HepG2 (cell line): ENCODE measurements around the gene MAN1B1. TPM values are rescaled to one million over a fixed set of nuclear protein-coding genes. Genes with fewer than 3 reads are reported as not detected.

Experiments
- BCL6 ChIP-seq: IDR thresholded peaks from 2 replicates; pipeline ENCODE4 v1.6.1; 2016; ENCODE audit warnings: missing genetic modification reagents, missing compliant biosample characterization
- CREM ChIP-seq, 2 experiments: sonication (generic) in 1 of 2; formaldehyde crosslinking in 1 of 2; IDR thresholded peaks; 2 replicates each; pipeline versions ENCODE4 v1.4.0 to v1.6.1; 2016 to 2020; ENCODE audit warnings: antibody characterized with exemption in 1 of 2, mild to moderate bottlenecking in 1 of 2, missing genetic modification reagents in 1 of 2
- DPF2 ChIP-seq: sonication (generic); formaldehyde crosslinking; IDR thresholded peaks from 2 replicates; pipeline ENCODE4 v1.4.0; 2020; ENCODE audit warnings: mild to moderate bottlenecking, low read depth, missing genetic modification reagents, borderline replicate concordance
- ETS1 ChIP-seq: sonication (generic); formaldehyde crosslinking; IDR thresholded peaks from 2 replicates; pipeline ENCODE4 v1.4.0; 2020; ENCODE audit warnings: missing genetic modification reagents
- HMGXB4 ChIP-seq, 2 experiments: sonication (generic) in 1 of 2; formaldehyde crosslinking in 1 of 2; IDR thresholded peaks; 2 replicates each; pipeline versions ENCODE4 v1.4.0 to v1.6.1; 2018 to 2020; ENCODE audit warnings: missing genetic modification reagents in 2 of 2, borderline replicate concordance in 1 of 2, low read depth in 1 of 2, mild to moderate bottlenecking in 1 of 2, missing biosample characterization in 1 of 2
- NR0B2 ChIP-seq: sonication (generic); formaldehyde crosslinking; IDR thresholded peaks from 2 replicates; pipeline ENCODE4 v1.4.0; 2020; ENCODE audit warnings: mild to moderate bottlenecking, missing genetic modification reagents
- PAXIP1 ChIP-seq: sonication (generic); formaldehyde crosslinking; conservative IDR thresholded peaks from 2 replicates; pipeline ENCODE4 v1.4.0; 2020; ENCODE audit warnings: mild to moderate bottlenecking, missing genetic modification reagents, moderate library complexity
- TP53 ChIP-seq: sonication (generic); formaldehyde crosslinking; conservative IDR thresholded peaks from 2 replicates; pipeline ENCODE4 v1.4.0; 2020; ENCODE audit warnings: missing genetic modification reagents
- ZBTB34 ChIP-seq: sonication (generic); formaldehyde crosslinking; IDR thresholded peaks from 2 replicates; pipeline ENCODE4 v1.8.0; 2022; ENCODE audit warnings: mild to moderate bottlenecking, missing genetic modification reagents
- ZNF235 ChIP-seq: sonication (generic); formaldehyde crosslinking; IDR thresholded peaks from 2 replicates; pipeline ENCODE4 v1.8.1; 2023; ENCODE audit warnings: mild to moderate bottlenecking, missing genetic modification reagents, borderline replicate concordance
- ZNF512 ChIP-seq: sonication (generic); formaldehyde crosslinking; IDR thresholded peaks from 2 replicates; pipeline ENCODE4 v1.4.0; 2020; ENCODE audit warnings: mild to moderate bottlenecking, missing genetic modification reagents
- polyA plus RNA-seq, 8 experiments: library from polyadenylated mRNA; depleted of rRNA in 3 of 8; stranded (reverse) in 7 of 8; unstranded in 1 of 8; fragments of >200 nt; fragmentation: Illumina TruSeq in 4 of 8; extraction: Trizol in 4 of 8; gene quantifications; 2 replicates each; pipeline versions ENCODE4 v1.2.1 to v1.2.3, GENCODE V29; 2011 to 2016; ENCODE audit warnings: low read depth in 4 of 8, missing spikeins in 1 of 8, mixed read lengths in 1 of 8; ENCODE audit not compliant: insufficient read depth in 1 of 8
- total RNA-seq, 5 experiments: library from RNA; depleted of rRNA; stranded (reverse); fragments of >200 nt; fragmentation: Illumina TruSeq; extraction: Trizol; gene quantifications; 2 replicates each; pipeline ENCODE4 v1.2.3, GENCODE V29; 2016; ENCODE audit warnings: low read depth in 1 of 5

MAN1B1 gene
- total and polyA plus RNA-seq, 2 of the 13 experiments (the other 11 are each of a cell fraction or from before 2014, with no cell fraction given) = 48.9 to 59.5 TPM

- no peak for TF ChIP-seq ETS1 (CRISPR knock-in tag)
- TF ChIP-seq ZBTB34 (CRISPR knock-in tag) = no peak
- no peak for TF ChIP-seq BCL6
- TF ChIP-seq HMGXB4 (CRISPR knock-in tag; IDR thresholded peaks at IDR 0.05; ENCODE audit: borderline replicate concordance in 1 of 2, low read depth in 1 of 2) = peak; percentile 34 to 41; a peak in 3 of 4 replicates
- no peak for TF ChIP-seq ZNF512
- TF ChIP-seq NR0B2 (CRISPR knock-in tag) = no peak
- TF ChIP-seq ZNF235 (CRISPR knock-in tag) = no peak; the same call in 1 of the 2 replicates
- no peak for TF ChIP-seq DPF2 (CRISPR knock-in tag)
- no peak for TF ChIP-seq CREM (IDR thresholded peaks at IDR 0.05)
- TF ChIP-seq CREM (CRISPR knock-in tag; IDR thresholded peaks at IDR 0.05) = no peak
- TF ChIP-seq PAXIP1 (CRISPR knock-in tag) = no peak
- TF ChIP-seq TP53 (CRISPR knock-in tag) = no peak
Observed at GRCh38 chr9:137053944-137054931, 32.5 kb upstream of the MAN1B1 start, which contains the start of gene ENTPD2 (continued).
